Fibroblast of lung (primary cell): Measurements from ENCODE around the gene HSD17B8. TPM values are rescaled to one million over a fixed set of nuclear protein-coding genes. Genes with fewer than 3 reads are reported as not detected.
A peak's percentile ranks its signal among the peaks of the same experiment; 100 is the strongest.

Experiments used
- DNase-seq, 2 donors: peaks; one replicate each; pipeline versions ENCODE4 v3.0.0 to v3.0.0-alpha.2; 2010; ENCODE audit warnings: low read depth in 2 of 2
- H2AFZ ChIP-seq: 2 replicates; pipeline ENCODE4 v1.5.1; 2012; ENCODE audit warnings: low read length, control low read depth, inconsistent platforms
- H3K27ac ChIP-seq: 2 replicates; pipeline ENCODE4 v1.5.1; 2011; ENCODE audit warnings: low read length, control low read depth; ENCODE audit not compliant: insufficient read depth
- H3K27me3 ChIP-seq: 2 replicates; pipeline ENCODE4 v1.5.1; 2011; ENCODE audit warnings: mild to moderate bottlenecking, low read length; ENCODE audit not compliant: control insufficient read depth, insufficient read depth
- H3K36me3 ChIP-seq: 2 replicates; pipeline ENCODE4 v1.5.1; 2011; ENCODE audit warnings: low read length; ENCODE audit not compliant: control insufficient read depth, insufficient read depth
- H3K4me1 ChIP-seq: 2 replicates; pipeline ENCODE4 v1.5.1; 2011; ENCODE audit warnings: low read length; ENCODE audit not compliant: control insufficient read depth, insufficient read depth; ENCODE audit errors: extremely low read depth
- H3K4me2 ChIP-seq: 2 replicates; pipeline ENCODE4 v1.5.1; 2011; ENCODE audit warnings: low read length, control low read depth; ENCODE audit not compliant: insufficient read depth; ENCODE audit errors: extremely low read depth
- H3K4me3 ChIP-seq, 4 experiments: fragments of 200-600 bp in 1 of 4; sonication (generic) in 1 of 4; replicated peaks in 1 of 4; 2 replicates each; pipeline ENCODE4 v1.5.1; 2011 to 2016; ENCODE audit warnings: low read length in 4 of 4, low read depth in 3 of 4, mild to moderate bottlenecking in 3 of 4, control low read depth in 2 of 4, inconsistent platforms in 1 of 4, mixed read lengths in 1 of 4; ENCODE audit not compliant: insufficient read depth in 1 of 4; ENCODE audit errors: control extremely low read depth in 1 of 4
- H3K79me2 ChIP-seq: 2 replicates; pipeline ENCODE4 v1.5.1; 2012; ENCODE audit warnings: mild to moderate bottlenecking, low read length, inconsistent platforms; ENCODE audit not compliant: control insufficient read depth, insufficient read depth
- H3K9ac ChIP-seq: 2 replicates; pipeline ENCODE4 v1.5.1; 2011; ENCODE audit warnings: mild to moderate bottlenecking, low read length, control low read depth; ENCODE audit not compliant: insufficient read depth
- H3K9me3 ChIP-seq: 2 replicates; pipeline ENCODE4 v1.5.1; 2012; ENCODE audit warnings: low read depth, low read length; ENCODE audit not compliant: control insufficient read depth, insufficient read depth
- H4K20me1 ChIP-seq: 2 replicates; pipeline ENCODE4 v1.5.1; 2011; ENCODE audit warnings: low read length; ENCODE audit not compliant: control insufficient read depth, insufficient read depth; ENCODE audit errors: extremely low read depth
- CTCF ChIP-seq, 2 donors: IDR thresholded peaks in 1 of 2; conservative IDR thresholded peaks in 1 of 2; 1 replicate in 1 of 2; 2 replicates in 1 of 2; pipeline ENCODE4 v1.5.1; 2011 to 2012; ENCODE audit warnings: low read length in 2 of 2, control low read depth in 1 of 2, inconsistent platforms in 1 of 2, low read depth in 1 of 2, mild to moderate bottlenecking in 1 of 2
- EZH2 ChIP-seq: IDR thresholded peaks from 2 replicates; pipeline ENCODE4 v1.5.1; 2012; ENCODE audit warnings: low read length, control low read depth, mild to moderate bottlenecking; ENCODE audit errors: missing control alignments
- polyA plus RNA-seq, 2 donors: library from polyadenylated mRNA; depleted of rRNA in 1 of 2; stranded (reverse) in 1 of 2; unstranded in 1 of 2; fragments of >200 nt; gene quantifications; 2 replicates each; pipeline ENCODE4 v1.2.1, GENCODE V29; 2011 to 2012; ENCODE audit warnings: missing spikeins in 1 of 2
- total RNA-seq: library from RNA; depleted of rRNA; stranded (reverse); fragments of >200 nt; gene quantifications from 2 replicates; pipeline ENCODE4 v1.2.1, GENCODE V29; 2014

Gene HSD17B8
- total and polyA plus RNA-seq, 2 donors (not counting 1 experiment from before 2014, with no cell fraction given) = 4.9 to 11.4 TPM

- Histone ChIP-seq H3K9ac (peak overlapping the region; percentile 63), H3K4me2 (peak overlapping the region; percentile 99), H3K79me2 (peaks cover 44% of the 10 kb centered on the region), H3K4me1 (peaks cover 43% of the 10 kb centered on the region), H2AFZ (no peak overlapping the region), H3K9me3 (no peaks in the 10 kb centered on the region), H3K4me3 (peak overlapping the region in 1 of 4 experiments; percentile 73), H3K27ac (no peak overlapping the region), H3K27me3 (no peaks in the 10 kb centered on the region), H3K36me3 (peaks cover 17% of the 10 kb centered on the region), H4K20me1 (no peaks in the 10 kb centered on the region)
- TF ChIP-seq EZH2 (no peak), CTCF (conservative IDR thresholded peaks at IDR 0.05 in 1 of 2, IDR thresholded peaks at IDR 0.05 in 1 of 2; ENCODE audit: low read depth in 1 of 2, low read length in 2 of 2) (no peak)
- DNase-seq = no peak
Measured at GRCh38 chr6:33204165-33204414, 365 bp upstream of the HSD17B8 start.

- peak overlapping the region; percentile 63 for H3K9ac ChIP-seq
- H3K36me3 ChIP-seq = peaks cover 22% of the 10 kb centered on the region
- TF ChIP-seq EZH2 (no peak), CTCF (conservative IDR thresholded peaks at IDR 0.05 in 1 of 2, IDR thresholded peaks at IDR 0.05 in 1 of 2; ENCODE audit: low read depth in 1 of 2, low read length in 2 of 2) (no peak)
- H3K27me3 ChIP-seq = no peaks in the 10 kb centered on the region
- peaks cover 43% of the 10 kb centered on the region for H3K4me1 ChIP-seq
- H3K4me3 ChIP-seq = peak overlapping the region; percentile 61 to 73 (median 64)
- peak overlapping the region; percentile 85 for H3K27ac ChIP-seq
- DNase-seq = peak in 1 of 2 donors; percentile 92
- H4K20me1 ChIP-seq = no peaks in the 10 kb centered on the region
- H3K79me2 ChIP-seq = peaks cover 31% of the 10 kb centered on the region
- peak overlapping the region; percentile 99 for H3K4me2 ChIP-seq
- no peaks in the 10 kb centered on the region for H3K9me3 ChIP-seq
- H2AFZ ChIP-seq = no peak overlapping the region
Measured at GRCh38 chr6:33205191-33206026, 954 bp downstream of the HSD17B8 start.

- peak in 1 of 2 donors; percentile 42 for DNase-seq
Measured at GRCh38 chr6:33206027-33206863, 1.8 kb downstream of the HSD17B8 start.

More at GRCh38 chr6:33206027-33206863, 1.8 kb downstream of the HSD17B8 start:
- Histone ChIP-seq H3K79me2 (peaks cover 25% of the 10 kb centered on the region), H4K20me1 (no peaks in the 10 kb centered on the region), H3K9me3 (no peaks in the 10 kb centered on the region), H3K27me3 (no peaks in the 10 kb centered on the region), H2AFZ (no peak overlapping the region), H3K36me3 (peaks cover 22% of the 10 kb centered on the region), H3K27ac (peak overlapping the region; percentile 85), H3K4me1 (peaks cover 43% of the 10 kb centered on the region), H3K4me3 (no peak overlapping the region), H3K4me2 (no peak overlapping the region), H3K9ac (no peak overlapping the region)
- TF ChIP-seq EZH2 = no peak
- no peak for TF ChIP-seq CTCF (conservative IDR thresholded peaks at IDR 0.05 in 1 of 2, IDR thresholded peaks at IDR 0.05 in 1 of 2; ENCODE audit: low read depth in 1 of 2, low read length in 2 of 2)
